GM12878 (cell line): ENCODE measurements around the gene ELAVL1. TPM values are rescaled to one million over a fixed set of nuclear protein-coding genes. Genes with fewer than 3 reads are reported as not detected.

ENCODE experiments used
- ATAC-seq: fragments of 200-7000 bp; cut with Tn5 transposase; 3 replicates; pipeline ENCODE4 v1.9.1; 2020; ENCODE audit warnings: mild to moderate bottlenecking, moderate library complexity
- BruUV-seq: library from RNA; stranded (reverse); fragments of 400-500 nt; replicated peaks from 2 replicates; lab custom pipeline; 2021; lab: Mats Ljungman, UMichigan
- CTCF ChIA-PET: fragments of 300-600 bp; sonication (Branson Sonifier 250); formaldehyde crosslinking; extraction: SDS; loops from one replicate; lab custom pipeline; 2021; ENCODE audit warnings: inconsistent platforms; lab: Yijun Ruan, JAX
- POLR2A ChIA-PET: fragments of 350-600 bp; formaldehyde crosslinking; extraction: SDS; loops from one replicate; lab custom pipeline; 2021; ENCODE audit warnings: inconsistent platforms; lab: Charles Lee
- RAD21 ChIA-PET: fragments of 300-600 bp; sonication (Branson Sonifier 250); formaldehyde crosslinking; loops from one replicate; lab custom pipeline; 2023; ENCODE audit warnings: antibody characterized with exemption; ENCODE audit not compliant: unreplicated experiment; lab: Charles Lee
- SMC1A ChIA-PET: fragments of 300-600 bp; sonication (Branson Sonifier 250); formaldehyde crosslinking; loops from one replicate; lab custom pipeline; 2023; ENCODE audit not compliant: unreplicated experiment, uncharacterized antibody; lab: Charles Lee
- DNase-seq: peaks from one replicate; pipeline ENCODE4 v3.0.0-alpha.2; 2011; ENCODE audit warnings: low read depth, low spot score
- FAIRE-seq: peaks from 3 replicates; lab custom pipeline; 2011; peaks lifted over from hg19 to GRCh38; lab: Jason Lieb, UNC
- H2AFZ ChIP-seq: 2 replicates; pipeline ENCODE4 v1.6.0; 2011; ENCODE audit warnings: low read depth, low read length, control low read depth; ENCODE audit not compliant: control insufficient read depth
- H3K27ac ChIP-seq: 2 replicates; pipeline ENCODE4 v1.5.1; 2011; ENCODE audit warnings: control low read depth; ENCODE audit not compliant: control insufficient read depth, insufficient read depth
- H3K27me3 ChIP-seq, 2 experiments: replicated peaks in 1 of 2; 2 replicates each; pipeline versions ENCODE4 v1.6.0 to v1.6.1; 2011; ENCODE audit warnings: low read length in 1 of 2; ENCODE audit not compliant: control insufficient read depth in 2 of 2, insufficient read depth in 2 of 2
- H3K36me3 ChIP-seq, 2 experiments: 2 replicates each; pipeline ENCODE4 v1.5.1; 2011; ENCODE audit warnings: low read length in 1 of 2; ENCODE audit not compliant: control insufficient read depth in 2 of 2, insufficient read depth in 2 of 2
- H3K4me1 ChIP-seq: 2 replicates; pipeline ENCODE4 v1.6.1; 2011; ENCODE audit warnings: mild to moderate bottlenecking, low read length, moderate library complexity, mixed read lengths; ENCODE audit not compliant: control insufficient read depth, insufficient read depth
- H3K4me2 ChIP-seq: 2 replicates; pipeline ENCODE4 v1.6.0; 2011; ENCODE audit warnings: control low read depth; ENCODE audit not compliant: control insufficient read depth, insufficient read depth
- H3K4me3 ChIP-seq: fragments of 200-600 bp; sonication (generic); 2 replicates; pipeline ENCODE4 v1.5.1; 2016
- H3K79me2 ChIP-seq: 2 replicates; pipeline ENCODE4 v1.6.0; 2011; ENCODE audit warnings: low read length; ENCODE audit not compliant: control insufficient read depth, insufficient read depth
- H3K9ac ChIP-seq: 2 replicates; pipeline ENCODE4 v1.8.0; 2011; ENCODE audit warnings: low read length, control low read depth, mixed read lengths; ENCODE audit not compliant: control insufficient read depth, insufficient read depth
- H3K9me3 ChIP-seq: replicated peaks from 3 replicates; pipeline ENCODE4 v1.5.1; 2011; ENCODE audit warnings: mild to moderate bottlenecking, low read length; ENCODE audit not compliant: control insufficient read depth, insufficient read depth
- H4K20me1 ChIP-seq: 2 replicates; pipeline ENCODE4 v1.6.0; 2011; ENCODE audit not compliant: control insufficient read depth, insufficient read depth
- ATF2 ChIP-seq: IDR thresholded peaks from 2 replicates; pipeline ENCODE4 v1.6.1; 2012; ENCODE audit warnings: low read length, inconsistent platforms
- ATF7 ChIP-seq: fragments of 450-650 bp; IDR thresholded peaks from 2 replicates; pipeline ENCODE4 v1.6.1; 2016; ENCODE audit warnings: low read depth, mild to moderate bottlenecking
- BMI1 ChIP-seq: fragments of 450-650 bp; IDR thresholded peaks from 2 replicates; pipeline ENCODE4 v1.6.1; 2016; ENCODE audit warnings: mild to moderate bottlenecking, moderate library complexity, borderline replicate concordance
- CBX5 ChIP-seq: sonication (generic); IDR thresholded peaks from 2 replicates; pipeline ENCODE4 v1.6.1; 2016; ENCODE audit warnings: low read depth, moderate library complexity, mild to moderate bottlenecking, inconsistent platforms
- POLR2A ChIP-seq: IDR thresholded peaks from 2 replicates; pipeline ENCODE4 v1.6.1; 2011; ENCODE audit warnings: low read depth, mild to moderate bottlenecking, low read length
- SIX5 ChIP-seq: IDR thresholded peaks from 2 replicates; pipeline ENCODE4 v1.6.1; 2011; ENCODE audit warnings: mild to moderate bottlenecking, low read depth, low read length, moderate library complexity; ENCODE audit not compliant: severe bottlenecking
- TAF1 ChIP-seq: IDR thresholded peaks from 2 replicates; pipeline ENCODE4 v1.6.1; 2011; ENCODE audit warnings: mild to moderate bottlenecking, low read depth, low read length, borderline replicate concordance
- WRNIP1 ChIP-seq: IDR thresholded peaks from 2 replicates; pipeline ENCODE4 v1.6.1; 2011; ENCODE audit warnings: low read depth, low read length, improper control_type of control experiment, borderline replicate concordance
- ZNF217 ChIP-seq: fragments of 450-650 bp; IDR thresholded peaks from 2 replicates; pipeline ENCODE4 v1.6.1; 2017; ENCODE audit warnings: antibody characterized with exemption, mild to moderate bottlenecking
- WGBS: methylation state at CpG from one replicate; pipeline ENCODE4 v1.1.6; 2016; ENCODE audit warnings: low lambda C conversion rate; ENCODE audit not compliant: insufficient replicate concordance, insufficient coverage; ENCODE audit errors: missing lambda C conversion rate; 5-methylcytosine and 5-hydroxymethylcytosine counted together
- in situ Hi-C: fragments of 300-500 bp; cut with MboI; formaldehyde crosslinking; loops from 9 replicates; pipeline ENCODE4 v1.14.3; 2018; ENCODE audit warnings: mixed read lengths
- intact Hi-C: fragments of 100-400 bp; cut with micrococcal nuclease; formaldehyde crosslinking; loops from one replicate; pipeline ENCODE4 v1.14.2; 2022; ENCODE audit not compliant: unreplicated experiment
- polyA plus RNA-seq, 11 experiments: library from polyadenylated mRNA; depleted of rRNA in 4 of 11; unstranded in 6 of 11; stranded (reverse) in 5 of 11; fragments of >200 nt; fragmentation: Nextera tagmentation in 4 of 11; fragmentation: Illumina TruSeq in 1 of 11; extraction: Ambion mirVana in 4 of 11; extraction: Trizol in 1 of 11; gene quantifications; 1 replicate in 1 of 11; 2 replicates in 10 of 11; pipeline versions ENCODE4 v1.2.1 to v1.2.3, GENCODE V29; 2011 to 2016; ENCODE audit warnings: inconsistent platforms in 2 of 11, missing spikeins in 2 of 11, low read depth in 1 of 11
- total RNA-seq, 4 experiments: library from RNA; depleted of rRNA in 3 of 4; stranded (reverse); fragments of >200 nt in 3 of 4; fragmentation: Illumina TruSeq in 1 of 4; extraction: Trizol in 1 of 4; gene quantifications; 2 replicates each; pipeline versions ENCODE4 v1.2.1 to v1.2.3, GENCODE V29; 2013 to 2021
- TF ChIP-seq, protein P1 (sequence below): fragments of 450-650 bp; formaldehyde crosslinking; IDR thresholded peaks from 2 replicates; pipeline ENCODE4 v1.4.0; 2020; ENCODE audit warnings: mild to moderate bottlenecking, moderate library complexity

ELAVL1 gene
- total and polyA plus RNA-seq, 10 of the 15 experiments (the other 5 are each of a cell fraction or from before 2014, with no cell fraction given) = 7.4 to 155 (median 70.3) TPM

DNA sequence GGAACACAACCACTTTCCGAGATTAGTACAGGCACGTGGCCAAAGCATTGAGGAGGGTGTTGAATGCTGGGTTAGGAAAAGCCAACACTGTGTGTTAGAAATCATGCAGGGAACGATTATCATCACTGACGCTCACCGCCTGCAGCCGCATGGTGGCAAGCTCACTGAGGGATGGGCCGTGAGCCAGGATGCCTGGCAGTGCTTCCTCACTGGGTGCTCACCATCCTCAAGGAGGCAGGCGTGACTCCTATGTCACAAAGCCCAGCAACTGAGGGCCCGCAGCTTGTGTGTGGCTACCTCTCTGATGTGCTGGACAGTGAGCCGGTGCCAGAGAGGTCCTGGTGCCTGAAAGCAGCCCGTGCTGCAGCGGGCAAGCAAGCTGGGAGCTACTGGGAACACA lies 31.6 kb downstream of the ELAVL1 start (continued):
- TF ChIP-seq ATF2 (no peak), TAF1 (no peak), WRNIP1 (no peak), ATF7 (no peak), SIX5 (no peak), ZNF217 (no peak)

- RAD21 ChIA-PET = no interaction called here
- H2AFZ ChIP-seq = no peak overlapping the region
- H3K4me3 ChIP-seq = no peak overlapping the region
- no peak for TF ChIP-seq BMI1
- TF ChIP-seq, protein P1, sequence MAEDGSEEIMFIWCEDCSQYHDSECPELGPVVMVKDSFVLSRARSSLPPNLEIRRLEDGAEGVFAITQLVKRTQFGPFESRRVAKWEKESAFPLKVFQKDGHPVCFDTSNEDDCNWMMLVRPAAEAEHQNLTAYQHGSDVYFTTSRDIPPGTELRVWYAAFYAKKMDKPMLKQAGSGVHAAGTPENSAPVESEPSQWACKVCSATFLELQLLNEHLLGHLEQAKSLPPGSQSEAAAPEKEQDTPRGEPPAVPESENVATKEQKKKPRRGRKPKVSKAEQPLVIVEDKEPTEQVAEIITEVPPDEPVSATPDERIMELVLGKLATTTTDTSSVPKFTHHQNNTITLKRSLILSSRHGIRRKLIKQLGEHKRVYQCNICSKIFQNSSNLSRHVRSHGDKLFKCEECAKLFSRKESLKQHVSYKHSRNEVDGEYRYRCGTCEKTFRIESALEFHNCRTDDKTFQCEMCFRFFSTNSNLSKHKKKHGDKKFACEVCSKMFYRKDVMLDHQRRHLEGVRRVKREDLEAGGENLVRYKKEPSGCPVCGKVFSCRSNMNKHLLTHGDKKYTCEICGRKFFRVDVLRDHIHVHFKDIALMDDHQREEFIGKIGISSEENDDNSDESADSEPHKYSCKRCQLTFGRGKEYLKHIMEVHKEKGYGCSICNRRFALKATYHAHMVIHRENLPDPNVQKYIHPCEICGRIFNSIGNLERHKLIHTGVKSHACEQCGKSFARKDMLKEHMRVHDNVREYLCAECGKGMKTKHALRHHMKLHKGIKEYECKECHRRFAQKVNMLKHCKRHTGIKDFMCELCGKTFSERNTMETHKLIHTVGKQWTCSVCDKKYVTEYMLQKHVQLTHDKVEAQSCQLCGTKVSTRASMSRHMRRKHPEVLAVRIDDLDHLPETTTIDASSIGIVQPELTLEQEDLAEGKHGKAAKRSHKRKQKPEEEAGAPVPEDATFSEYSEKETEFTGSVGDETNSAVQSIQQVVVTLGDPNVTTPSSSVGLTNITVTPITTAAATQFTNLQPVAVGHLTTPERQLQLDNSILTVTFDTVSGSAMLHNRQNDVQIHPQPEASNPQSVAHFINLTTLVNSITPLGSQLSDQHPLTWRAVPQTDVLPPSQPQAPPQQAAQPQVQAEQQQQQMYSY (CRISPR knock-in tag) = no peak
- 0 out of 2 replicates have a peak, but pooled peaks have one; percentile 13 for TF ChIP-seq POLR2A
- TF ChIP-seq CBX5 = no peak
- FAIRE-seq (no peak), ATAC-seq (no peak), DNase-seq (no peak)
- H3K27me3 ChIP-seq = no peaks in the 10 kb centered on the region
- H4K20me1 ChIP-seq = no peaks in the 10 kb centered on the region
- intact Hi-C loops (no loop called here), in situ Hi-C loops (no loop called here)
- no peak overlapping the region for H3K9ac ChIP-seq
- peaks cover 30 to 40% of the 10 kb centered on the region in 2 experiments; a peak in 3 of 4 replicates for H3K36me3 ChIP-seq
- no peak overlapping the region for H3K27ac ChIP-seq
- CTCF ChIA-PET = interaction anchor here (1.1 to 4.0 kb wide), 7 partner anchors 9 to 341 kb away, joined by 3 to 22 read pairs (median 3); partner anchors contain the start of gene TIMM44
- no peaks in the 10 kb centered on the region for H3K79me2 ChIP-seq
- no peaks in the 10 kb centered on the region for H3K9me3 ChIP-seq
- no TSS peak for BruUV-seq
- SMC1A ChIA-PET = interaction anchor here (0.5 kb wide), 1 partner anchor 35 kb away, joined by 3 read pairs; no protein-coding TSS in a partner anchor
- H3K4me2 ChIP-seq = no peak overlapping the region
- POLR2A ChIA-PET = no interaction called here
- H3K4me1 ChIP-seq = no peaks in the 10 kb centered on the region
- 86% methylated on average over 30 of the region's 35 CpGs for WGBS
These were observed 33.6 kb downstream of the ELAVL1 start for GRCh38 chr19:7971553-7972520.
